Measurements from ENCODE around the gene DOCK9.

DOCK9 gene

GRCh38 chr13:98886587-98887230, 91.2 kb downstream of the DOCK9 start:
- no peak for TF ChIP-seq EGR1 (IDR thresholded peaks at IDR 0.05)
- no peak for TF ChIP-seq ZBTB7A (IDR thresholded peaks at IDR 0.05; ENCODE audit: low read depth)
- no peak for TF ChIP-seq TEAD4 (IDR thresholded peaks at IDR 0.05)
- no peak for TF ChIP-seq YY1 (IDR thresholded peaks at IDR 0.05; ENCODE audit: low read depth)
- TF ChIP-seq TAF1 (IDR thresholded peaks at IDR 0.05; ENCODE audit: low read depth): no peak
- TF ChIP-seq EP300 (IDR thresholded peaks at IDR 0.05; ENCODE audit: borderline replicate concordance): no peak
- no peak for TF ChIP-seq TCF12 (IDR thresholded peaks at IDR 0.05; ENCODE audit: low read depth)
- TF ChIP-seq FOXM1 (IDR thresholded peaks at IDR 0.05; ENCODE audit: borderline replicate concordance, low read depth): no peak
- TF ChIP-seq NFIC (IDR thresholded peaks at IDR 0.05): no peak
- no peak for TF ChIP-seq MAX (IDR thresholded peaks at IDR 0.05)
- no peak for TF ChIP-seq USF1 (IDR thresholded peaks at IDR 0.05)
- no peak for TF ChIP-seq RAD21 (IDR thresholded peaks at IDR 0.05; ENCODE audit: low read depth)
- no peak for TF ChIP-seq REST (IDR thresholded peaks at IDR 0.05; ENCODE audit: low read depth)
- no peak for TF ChIP-seq CREB1 (IDR thresholded peaks at IDR 0.05; ENCODE audit: low read depth)
- TF ChIP-seq CEBPB (IDR thresholded peaks at IDR 0.05): no peak

GRCh38 chr13:98885600-98885999, 92.3 kb downstream of the DOCK9 start:
- TF ChIP-seq ZBTB7A (IDR thresholded peaks at IDR 0.05; ENCODE audit: low read depth): no peak
- no peak for TF ChIP-seq MAX (IDR thresholded peaks at IDR 0.05)
- no peak for TF ChIP-seq RAD21 (IDR thresholded peaks at IDR 0.05; ENCODE audit: low read depth)

- TF ChIP-seq ZBTB7A (IDR thresholded peaks at IDR 0.05; ENCODE audit: low read depth) (no peak), RAD21 (IDR thresholded peaks at IDR 0.05; ENCODE audit: low read depth) (no peak), FOXM1 (IDR thresholded peaks at IDR 0.05; ENCODE audit: borderline replicate concordance, low read depth) (no peak), EP300 (IDR thresholded peaks at IDR 0.05; ENCODE audit: borderline replicate concordance) (no peak)
Measured at GRCh38 chr13:98883998-98884397, 93.9 kb downstream of the DOCK9 start.

GRCh38 chr13:98881390-98881789, 96.5 kb downstream of the DOCK9 start:
- TF ChIP-seq EP300 (IDR thresholded peaks at IDR 0.05; ENCODE audit: borderline replicate concordance) (no peak), CREB1 (IDR thresholded peaks at IDR 0.05; ENCODE audit: low read depth) (no peak), YY1 (IDR thresholded peaks at IDR 0.05; ENCODE audit: low read depth) (no peak), EGR1 (IDR thresholded peaks at IDR 0.05) (no peak), RAD21 (IDR thresholded peaks at IDR 0.05; ENCODE audit: low read depth) (no peak), TEAD4 (IDR thresholded peaks at IDR 0.05) (no peak), MAX (IDR thresholded peaks at IDR 0.05) (no peak), CEBPB (IDR thresholded peaks at IDR 0.05) (no peak)

GRCh38 chr13:98880677-98881076, 97.2 kb downstream of the DOCK9 start:
- no peak for TF ChIP-seq ZBTB7A (IDR thresholded peaks at IDR 0.05; ENCODE audit: low read depth)

GRCh38 chr13:98879957-98880356, 97.9 kb downstream of the DOCK9 start:
- 0 out of 2 replicates have a peak, but pooled peaks have one; percentile 38 for TF ChIP-seq MAX (IDR thresholded peaks at IDR 0.05)
- no peak for TF ChIP-seq FOXM1 (IDR thresholded peaks at IDR 0.05; ENCODE audit: borderline replicate concordance, low read depth)

GRCh38 chr13:98879127-98879520, 98.7 kb downstream of the DOCK9 start:
- TF ChIP-seq USF1 (IDR thresholded peaks at IDR 0.05) (no peak), TAF1 (IDR thresholded peaks at IDR 0.05; ENCODE audit: low read depth) (no peak), FOXM1 (IDR thresholded peaks at IDR 0.05; ENCODE audit: borderline replicate concordance, low read depth) (no peak), TCF12 (IDR thresholded peaks at IDR 0.05; ENCODE audit: low read depth) (no peak), MAX (IDR thresholded peaks at IDR 0.05) (no peak), EP300 (IDR thresholded peaks at IDR 0.05; ENCODE audit: borderline replicate concordance) (no peak), YY1 (IDR thresholded peaks at IDR 0.05; ENCODE audit: low read depth) (no peak), TEAD4 (IDR thresholded peaks at IDR 0.05) (no peak), CREB1 (IDR thresholded peaks at IDR 0.05; ENCODE audit: low read depth) (no peak), RAD21 (IDR thresholded peaks at IDR 0.05; ENCODE audit: low read depth) (no peak), ZBTB7A (IDR thresholded peaks at IDR 0.05; ENCODE audit: low read depth) (no peak), REST (IDR thresholded peaks at IDR 0.05; ENCODE audit: low read depth) (no peak), CEBPB (IDR thresholded peaks at IDR 0.05) (no peak), NFIC (IDR thresholded peaks at IDR 0.05) (no peak), EGR1 (IDR thresholded peaks at IDR 0.05) (no peak)
